Measurements from ENCODE around the gene KIRREL3. TPM values are rescaled to one million over a fixed set of nuclear protein-coding genes. Genes with fewer than 3 reads are reported as not detected.
"Not testable (repeated sequence)": the region's sequence is repeated elsewhere in the genome, so short reads cannot be mapped to it uniquely, and the experiment has no call there.

Gene KIRREL3
- total RNA-seq, 1 donor from 2014 or later: 0.82 TPM

GRCh38 chr11:126391970-126392632 is 608.5 kb downstream of the KIRREL3 start:
- no peaks in the 10 kb centered on the region for H3K9me3 Mint-ChIP-seq

GRCh38 chr11:126391286-126391954 is 609.1 kb downstream of the KIRREL3 start:
- peak overlapping the region; percentile 60 for H3K27ac Mint-ChIP-seq (ENCODE audit: unreplicated experiment)
- TF ChIP-seq CTCF (conservative IDR thresholded peaks at IDR 0.05): no peak
- H3K27me3 Mint-ChIP-seq (ENCODE audit: low read depth): no peaks in the 10 kb centered on the region
- no peak overlapping the region for H3K4me3 Mint-ChIP-seq
- DNase-seq (ENCODE audit: low read depth, low spot score): no peak
- peaks cover 22% of the 10 kb centered on the region for H3K4me1 Mint-ChIP-seq
- H3K9me3 Mint-ChIP-seq: no peaks in the 10 kb centered on the region
- H3K36me3 Mint-ChIP-seq (ENCODE audit: low read depth): no peaks in the 10 kb centered on the region

More at GRCh38 chr11:126391970-126392632, 608.5 kb downstream of the KIRREL3 start:
- no peak for TF ChIP-seq CTCF (conservative IDR thresholded peaks at IDR 0.05)
- Mint-ChIP-seq H3K4me3 (no peak overlapping the region), H3K27ac (ENCODE audit: unreplicated experiment) (peak overlapping the region; percentile 37), H3K36me3 (ENCODE audit: low read depth) (no peaks in the 10 kb centered on the region), H3K4me1 (peaks cover 20% of the 10 kb centered on the region), H3K27me3 (ENCODE audit: low read depth) (no peaks in the 10 kb centered on the region)
- DNase-seq (ENCODE audit: low read depth, low spot score): no peak

GRCh38 chr11:126390272-126390867 is 610.2 kb downstream of the KIRREL3 start:
- no peak overlapping the region for H3K27ac Mint-ChIP-seq (ENCODE audit: unreplicated experiment)
- H3K9me3 Mint-ChIP-seq: no peaks in the 10 kb centered on the region
- peaks cover 22% of the 10 kb centered on the region for H3K4me1 Mint-ChIP-seq
- H3K4me3 Mint-ChIP-seq: no peak overlapping the region
- no peak for DNase-seq (ENCODE audit: low read depth, low spot score)
- H3K36me3 Mint-ChIP-seq (ENCODE audit: low read depth): no peaks in the 10 kb centered on the region
- no peaks in the 10 kb centered on the region for H3K27me3 Mint-ChIP-seq (ENCODE audit: low read depth)
- no peak for TF ChIP-seq CTCF (conservative IDR thresholded peaks at IDR 0.05)

GRCh38 chr11:126387857-126388256 is 612.7 kb downstream of the KIRREL3 start:
- Mint-ChIP-seq H3K27me3 (ENCODE audit: low read depth) (no peaks in the 10 kb centered on the region), H3K4me1 (peaks cover 22% of the 10 kb centered on the region), H3K36me3 (ENCODE audit: low read depth) (no peaks in the 10 kb centered on the region), H3K4me3 (no peak overlapping the region), H3K27ac (ENCODE audit: unreplicated experiment) (no peak overlapping the region), H3K9me3 (no peaks in the 10 kb centered on the region)
- DNase-seq (ENCODE audit: low read depth, low spot score): no peak
- no peak for TF ChIP-seq CTCF (conservative IDR thresholded peaks at IDR 0.05)

- H3K4me1 Mint-ChIP-seq: peaks cover 14% of the 10 kb centered on the region
- not testable (repeated sequence) for H3K4me3 Mint-ChIP-seq; H3K9me3 Mint-ChIP-seq; DNase-seq (ENCODE audit: low read depth, low spot score); H3K27ac Mint-ChIP-seq (ENCODE audit: unreplicated experiment); H3K36me3 Mint-ChIP-seq (ENCODE audit: low read depth); H3K27me3 Mint-ChIP-seq (ENCODE audit: low read depth)
These were observed 613.9 kb downstream of the KIRREL3 start for GRCh38 chr11:126386729-126387071.

Data from neural crest cell (in vitro differentiated cells).